GM04504 (cell line): ENCODE data around the gene LRP1B.
"Not testable (repeated sequence)": the region's sequence is repeated elsewhere in the genome, so short reads cannot be mapped to it uniquely, and the experiment has no call there.

ENCODE experiments used
- DNase-seq: peaks from one replicate; pipeline ENCODE4 v3.0.0-alpha.2; 2012; ENCODE audit warnings: low read depth

LRP1B gene

DNA sequence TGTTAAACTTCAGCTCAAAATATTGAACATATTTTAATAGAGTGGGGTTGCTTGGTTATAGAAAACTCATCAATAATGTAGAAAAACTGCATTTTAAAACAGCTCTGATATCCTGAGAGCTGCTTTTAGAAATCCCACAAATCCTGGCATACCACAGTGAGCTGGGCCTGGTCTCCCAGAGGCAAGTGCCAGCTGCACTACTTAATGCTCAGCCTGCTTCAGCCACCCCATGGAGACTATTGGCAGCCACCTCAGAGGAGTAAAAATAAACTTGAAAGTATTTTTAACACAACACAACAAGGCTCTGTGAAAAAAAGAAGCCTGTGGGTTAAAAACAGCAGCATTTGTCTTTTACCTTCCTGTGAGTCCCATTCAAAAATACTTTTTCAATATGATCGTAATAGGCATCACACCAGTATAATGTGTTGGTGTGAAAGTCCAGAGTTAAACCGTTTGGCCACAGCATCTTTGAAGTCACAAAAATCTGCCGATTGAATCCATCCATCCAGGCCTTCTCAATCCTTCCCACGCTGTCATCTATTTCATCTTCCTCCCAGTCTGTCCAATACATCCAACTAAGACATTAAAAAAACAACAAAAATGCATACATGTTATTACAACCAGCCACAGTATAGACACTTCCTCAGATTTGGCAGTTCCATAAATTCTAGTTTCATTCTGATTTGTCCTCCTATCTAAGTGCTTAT, 1115.3 kb downstream of the LRP1B start:
- DNase-seq = no peak

- DNase-seq = no peak
Measured at GRCh38 chr2:141003967-141004657, 1126.7 kb downstream of the LRP1B start.

GRCh38 chr2:141001750-141002149, 1129.1 kb downstream of the LRP1B start:
- no peak for DNase-seq

DNA sequence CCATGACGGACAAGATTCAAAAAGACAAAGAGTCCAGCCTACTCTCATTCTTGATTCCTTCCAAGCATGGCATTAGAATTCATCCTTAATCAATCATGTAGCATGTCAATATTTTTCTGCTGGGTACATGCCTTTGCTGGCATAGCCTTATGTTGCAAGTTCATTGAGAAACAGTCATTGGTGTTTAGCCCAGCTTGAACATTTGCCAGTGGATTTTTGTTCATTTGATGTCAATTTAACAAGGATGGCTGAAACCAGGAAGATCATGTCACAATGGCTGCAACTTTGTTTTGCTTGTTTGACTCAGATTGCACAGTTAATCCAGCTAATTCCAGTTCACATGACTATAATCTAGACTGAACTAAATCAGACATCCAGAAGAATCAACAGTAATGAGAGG, 1132.2 kb downstream of the LRP1B start:
- DNase-seq = no peak

DNA sequence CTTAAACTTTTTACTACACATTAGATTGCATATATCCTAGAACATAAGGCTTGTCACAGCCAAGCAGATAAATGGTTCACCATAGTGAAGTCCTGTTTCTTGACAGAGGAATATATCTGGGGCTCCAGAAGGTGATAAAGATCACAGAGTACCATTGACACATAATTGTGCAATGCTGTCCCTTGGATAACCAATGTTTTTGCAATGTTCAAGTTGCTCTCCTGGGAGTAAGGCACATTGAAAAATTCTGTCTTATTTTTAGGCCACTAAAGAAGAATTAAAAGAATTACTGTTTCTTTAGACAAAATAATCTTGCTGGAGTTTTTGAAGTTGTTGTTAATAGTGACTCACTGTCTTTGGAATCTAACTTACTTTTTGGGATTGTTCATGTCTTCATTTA, 1132.8 kb downstream of the LRP1B start:
- no peak for DNase-seq

- DNase-seq = no peak
Measured at GRCh38 chr2:140994856-140995255, 1136.0 kb downstream of the LRP1B start.

DNA sequence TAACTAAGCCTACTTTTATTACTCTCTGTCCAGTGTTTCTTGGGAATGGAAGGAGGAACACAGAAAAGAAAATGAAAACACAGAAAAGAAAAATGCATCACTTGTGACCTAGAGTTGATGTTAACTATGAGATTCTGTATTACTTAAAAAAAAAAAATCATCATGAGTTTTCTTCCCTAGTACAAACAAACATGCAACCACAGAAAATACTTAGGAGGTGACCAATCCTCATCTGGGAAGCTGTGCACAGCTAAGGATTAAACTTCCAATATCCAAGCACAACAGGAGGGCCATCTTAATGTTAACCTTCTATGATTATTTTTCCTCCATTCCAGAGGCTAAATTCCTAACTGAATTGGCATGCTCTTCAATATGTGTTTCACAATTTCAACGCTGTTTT, 1140.4 kb downstream of the LRP1B start:
- DNase-seq = peak; percentile 42

- no peak for DNase-seq
Measured at GRCh38 chr2:140988597-140988996, 1142.2 kb downstream of the LRP1B start.

DNA sequence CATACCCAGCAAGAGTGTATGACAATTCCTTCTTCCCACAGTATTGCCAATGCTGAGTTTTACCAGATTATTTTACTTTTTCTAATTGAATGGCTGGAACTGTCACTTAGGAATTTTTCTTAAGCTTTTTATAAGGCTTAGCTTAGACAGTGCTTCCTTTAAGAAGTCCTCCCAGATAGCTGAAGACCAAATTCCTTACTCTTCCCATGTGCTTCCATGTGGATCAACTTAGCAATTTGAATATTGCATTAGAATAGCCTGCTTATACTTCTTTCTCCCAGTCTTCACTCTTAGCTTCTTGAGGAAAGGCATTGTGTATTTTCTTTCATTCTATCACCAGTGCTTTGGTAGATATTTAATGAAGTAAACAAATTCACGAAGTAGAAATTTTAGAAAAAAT, 1144.4 kb downstream of the LRP1B start:
- DNase-seq = no peak

GRCh38 chr2:140975237-140975636, 1155.6 kb downstream of the LRP1B start:
- DNase-seq = no peak

DNA sequence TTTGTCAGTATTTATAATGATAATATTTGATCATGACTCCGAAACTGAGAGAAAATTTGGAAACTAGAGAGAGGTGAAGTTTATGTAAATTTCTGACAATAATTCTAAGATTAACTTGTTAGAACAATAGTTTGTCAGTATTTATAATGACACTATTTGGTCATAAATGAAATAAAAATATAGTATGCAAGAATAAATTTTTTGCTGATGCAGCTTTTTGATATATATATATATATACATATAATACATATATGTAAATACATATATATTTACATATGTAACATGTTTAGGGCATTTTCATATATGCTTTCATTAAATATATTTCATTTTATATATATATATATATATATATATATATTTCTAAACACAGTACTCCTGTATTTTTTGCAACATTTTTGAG, 1158.1 kb downstream of the LRP1B start:
- no peak for DNase-seq

GRCh38 chr2:140964324-140964723, 1166.5 kb downstream of the LRP1B start:
- DNase-seq = not testable (repeated sequence)

- DNase-seq = no peak
Measured at GRCh38 chr2:140949932-140950331, 1180.9 kb downstream of the LRP1B start.

DNA sequence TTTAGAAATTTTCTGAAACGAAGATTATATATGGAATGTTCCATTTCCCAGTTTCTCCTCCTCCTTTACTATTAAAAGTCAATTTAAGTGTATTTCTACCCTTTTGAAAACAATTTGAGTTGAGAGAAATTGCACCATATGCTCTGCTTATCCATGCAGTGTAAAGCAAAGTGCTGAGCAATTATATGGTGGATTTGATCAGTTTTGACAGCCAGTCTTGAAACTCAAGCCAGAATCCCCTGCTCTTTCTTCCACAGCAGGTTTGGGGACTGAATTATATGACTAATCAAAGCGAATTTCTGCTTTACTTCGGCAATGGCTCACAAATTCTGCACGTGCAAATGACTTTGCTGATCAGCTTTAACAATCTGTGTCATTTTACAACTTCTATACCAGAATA, 1183.6 kb downstream of the LRP1B start:
- DNase-seq = no peak

DNA sequence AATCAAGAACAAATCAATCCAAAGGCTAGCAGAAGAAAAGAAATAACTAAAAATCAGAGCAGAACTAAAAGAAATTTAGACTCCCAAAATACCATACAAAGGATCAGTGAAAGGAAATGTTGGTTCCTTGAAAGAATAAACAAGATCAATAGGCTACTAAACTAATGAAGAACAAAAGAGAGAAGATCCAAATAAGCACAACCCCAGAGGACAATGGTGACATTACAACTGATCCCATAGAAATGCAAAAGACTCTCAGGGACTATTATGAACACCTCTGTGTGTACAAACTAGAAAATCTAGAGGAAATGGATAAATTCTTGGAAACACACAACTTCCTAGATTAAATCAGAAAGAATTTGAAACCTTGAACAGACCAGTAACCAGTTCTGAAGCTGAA, 1186.9 kb downstream of the LRP1B start:
- no peak for DNase-seq

DNA sequence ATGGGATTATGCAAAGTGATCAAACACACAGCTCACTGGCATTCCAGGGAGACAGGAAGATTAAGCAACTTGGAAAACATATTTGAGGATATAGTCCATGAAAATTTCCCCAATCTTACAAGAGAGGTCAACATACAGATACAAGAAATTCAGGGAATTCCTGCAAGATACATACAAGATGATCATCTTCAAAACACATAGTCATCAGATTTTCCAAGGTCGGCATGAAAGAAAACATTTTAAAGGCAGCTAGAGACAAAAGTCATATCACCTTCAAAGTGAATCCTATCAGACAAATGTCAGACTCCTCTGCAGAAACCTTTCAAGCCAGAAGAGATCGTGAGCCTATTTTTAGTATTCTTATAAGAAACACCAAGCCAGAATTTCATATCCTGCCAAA, 1188.5 kb downstream of the LRP1B start:
- no peak for DNase-seq

- DNase-seq = no peak
Measured at GRCh38 chr2:140929849-140930248, 1201.0 kb downstream of the LRP1B start.

DNA sequence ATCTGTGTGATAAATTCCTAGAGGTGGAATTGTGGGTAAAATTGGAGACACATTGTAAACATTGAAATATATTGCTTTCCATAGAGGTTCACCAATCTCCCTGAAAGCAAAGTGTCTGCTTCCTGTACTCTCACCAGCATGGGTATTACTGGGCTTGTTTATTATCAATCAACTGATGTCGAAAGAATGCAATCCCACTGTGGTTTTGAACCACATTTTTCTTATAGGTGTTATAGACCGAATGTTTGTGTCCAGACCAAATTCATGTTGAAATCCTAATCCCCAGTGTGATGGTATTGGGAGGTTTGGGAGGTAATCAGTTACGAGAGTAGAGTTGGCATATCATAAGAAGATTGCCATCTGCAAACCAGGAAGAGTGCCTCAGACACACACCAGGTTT, 1212.4 kb downstream of the LRP1B start:
- no peak for DNase-seq

GRCh38 chr2:140916410-140916809, 1214.4 kb downstream of the LRP1B start:
- no peak for DNase-seq

- no peak for DNase-seq
Measured at GRCh38 chr2:140910683-140911082, 1220.1 kb downstream of the LRP1B start.

DNA sequence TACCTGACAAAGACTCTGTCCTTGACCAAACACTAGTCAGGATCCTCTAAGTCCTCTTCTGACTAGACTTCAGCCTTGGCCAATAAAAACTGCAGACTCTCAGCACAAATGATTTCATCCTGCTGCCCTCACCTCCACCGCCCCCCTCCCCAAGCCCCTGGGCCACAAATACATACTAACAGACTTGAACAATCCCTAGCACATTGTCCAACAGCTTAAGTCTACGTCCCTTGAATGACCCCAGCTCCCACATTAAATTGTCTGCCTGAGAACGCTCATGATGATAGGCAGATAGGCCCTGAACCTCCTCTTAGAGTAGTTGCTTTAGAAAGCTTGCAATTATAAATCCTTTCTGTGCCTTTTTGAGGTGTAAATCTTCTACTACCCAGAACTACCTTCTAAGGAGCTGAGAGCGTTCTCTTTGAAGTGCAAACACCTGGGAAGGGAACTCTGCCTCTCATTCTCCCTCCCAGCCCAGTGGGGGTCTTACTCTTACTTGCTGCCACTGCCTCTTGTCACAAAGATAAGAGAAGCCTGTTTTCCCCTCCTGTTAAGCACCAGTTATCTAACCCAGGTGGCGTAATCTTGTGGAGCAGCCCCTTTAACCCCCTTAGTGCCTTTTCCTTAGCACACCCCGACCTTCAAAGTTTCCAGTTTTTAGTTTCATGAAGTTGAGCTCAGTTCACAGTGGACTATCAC, 1225.6 kb downstream of the LRP1B start:
- no peak for DNase-seq

GRCh38 chr2:140895378-140895777, 1235.4 kb downstream of the LRP1B start:
- no peak for DNase-seq

DNA sequence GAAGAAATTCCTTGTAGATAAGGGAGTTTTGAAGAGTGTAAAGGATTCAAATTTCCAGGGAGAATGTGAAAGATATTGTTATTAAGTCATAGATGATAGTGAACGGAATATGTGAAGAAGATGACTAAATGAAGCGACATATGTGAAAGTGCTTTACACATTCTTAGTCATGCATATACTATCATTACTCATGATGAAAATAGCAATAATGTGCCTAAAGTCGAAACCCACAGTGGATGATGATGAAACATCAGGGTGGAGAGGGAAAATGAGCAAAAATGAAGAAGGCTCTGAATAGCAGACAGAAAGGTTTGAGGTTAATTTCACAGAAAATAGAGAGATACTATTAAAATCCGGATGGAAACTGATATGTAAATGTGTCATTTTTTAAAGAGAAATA, 1237.1 kb downstream of the LRP1B start:
- peak; percentile 18 for DNase-seq
